ENCODE results near the gene RANBP1.

GRCh38 chr22:20142711-20143621 lies 27.1 kb downstream of the RANBP1 start:
- TF ChIP-seq CTCF (IDR thresholded peaks at IDR 0.05; ENCODE audit: borderline replicate concordance, extremely low read depth, low read length, poor library complexity, severe bottlenecking) (no peak), EZH2 (IDR thresholded peaks at IDR 0.05; ENCODE audit: borderline replicate concordance, low read depth, low read length, severe bottlenecking) (no peak)
